ENCODE results near the gene ADAMTS9.

The ADAMTS9 gene

GRCh38 chr3:64560791-64561190 is 127.0 kb downstream of the ADAMTS9 start:
- FAIRE-seq (no peak), DNase-seq (ENCODE audit: insufficient read length, low spot score) (no peak)
- TF ChIP-seq POLR2A (IDR thresholded peaks at IDR 0.05; ENCODE audit: low read depth, low read length) (no peak), SPI1 (IDR thresholded peaks at IDR 0.05; ENCODE audit: low read depth, low read length) (no peak), TAF1 (IDR thresholded peaks at IDR 0.05; ENCODE audit: low read depth, low read length) (no peak), POLR2AphosphoS5 (IDR thresholded peaks at IDR 0.05; ENCODE audit: low read depth, low read length) (no peak), POU2F2 (IDR thresholded peaks at IDR 0.05; ENCODE audit: low read depth, low read length) (no peak), PAX5 (IDR thresholded peaks at IDR 0.05; ENCODE audit: insufficient read depth, low read length, severe bottlenecking) (no peak)

GRCh38 chr3:64559588-64559987 is 128.2 kb downstream of the ADAMTS9 start:
- DNase-seq (ENCODE audit: insufficient read length, low spot score) (no peak), FAIRE-seq (no peak)

DNA sequence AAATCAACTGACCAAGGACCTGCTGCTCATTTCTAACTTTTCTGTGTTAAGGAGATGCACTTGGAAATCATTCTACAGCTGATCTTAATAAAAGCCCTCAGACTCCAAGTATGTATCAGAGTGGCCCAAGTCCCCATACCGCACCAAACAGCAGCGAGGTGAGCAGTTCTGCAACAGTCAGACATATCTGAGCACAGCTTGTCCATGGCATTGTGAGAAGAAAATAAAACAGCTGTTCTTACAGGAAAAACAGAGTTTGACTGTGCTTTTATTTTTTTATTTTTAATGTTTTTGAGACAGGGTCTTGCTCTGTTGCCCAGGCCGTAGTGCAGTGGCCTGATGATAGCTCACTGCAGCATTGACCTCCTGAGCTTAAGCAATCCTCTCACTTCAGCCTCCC is 131.8 kb downstream of the ADAMTS9 start:
- no peak for DNase-seq (ENCODE audit: insufficient read length, low spot score)
- no peak for FAIRE-seq
- TF ChIP-seq POU2F2 (IDR thresholded peaks at IDR 0.05; ENCODE audit: low read depth, low read length) = no peak
- no peak for TF ChIP-seq SPI1 (IDR thresholded peaks at IDR 0.05; ENCODE audit: low read depth, low read length)
- TF ChIP-seq PAX5 (IDR thresholded peaks at IDR 0.05; ENCODE audit: insufficient read depth, low read length, severe bottlenecking) = no peak
- no peak for TF ChIP-seq POLR2AphosphoS5 (IDR thresholded peaks at IDR 0.05; ENCODE audit: low read depth, low read length)
- no peak for TF ChIP-seq POLR2A (IDR thresholded peaks at IDR 0.05; ENCODE audit: low read depth, low read length)
- TF ChIP-seq TAF1 (IDR thresholded peaks at IDR 0.05; ENCODE audit: low read depth, low read length) = no peak

More at GRCh38 chr3:64559588-64559987, 128.2 kb downstream of the ADAMTS9 start:
- no peak for TF ChIP-seq PAX5 (IDR thresholded peaks at IDR 0.05; ENCODE audit: insufficient read depth, low read length, severe bottlenecking)
- TF ChIP-seq POLR2A (IDR thresholded peaks at IDR 0.05; ENCODE audit: low read depth, low read length) = no peak
- TF ChIP-seq POU2F2 (IDR thresholded peaks at IDR 0.05; ENCODE audit: low read depth, low read length) = no peak
- TF ChIP-seq SPI1 (IDR thresholded peaks at IDR 0.05; ENCODE audit: low read depth, low read length) = no peak

GRCh38 chr3:64555351-64555750 is 132.4 kb downstream of the ADAMTS9 start:
- FAIRE-seq = no peak
- no peak for TF ChIP-seq SPI1 (IDR thresholded peaks at IDR 0.05; ENCODE audit: low read depth, low read length)
- no peak for TF ChIP-seq PAX5 (IDR thresholded peaks at IDR 0.05; ENCODE audit: insufficient read depth, low read length, severe bottlenecking)
- no peak for TF ChIP-seq POU2F2 (IDR thresholded peaks at IDR 0.05; ENCODE audit: low read depth, low read length)
- TF ChIP-seq TAF1 (IDR thresholded peaks at IDR 0.05; ENCODE audit: low read depth, low read length) = no peak
- no peak for TF ChIP-seq POLR2AphosphoS5 (IDR thresholded peaks at IDR 0.05; ENCODE audit: low read depth, low read length)

GRCh38 chr3:64554096-64554920 is 133.5 kb downstream of the ADAMTS9 start:
- no peak for TF ChIP-seq POU2F2 (IDR thresholded peaks at IDR 0.05; ENCODE audit: low read depth, low read length)
- TF ChIP-seq POLR2AphosphoS5 (IDR thresholded peaks at IDR 0.05; ENCODE audit: low read depth, low read length) = no peak
- TF ChIP-seq TAF1 (IDR thresholded peaks at IDR 0.05; ENCODE audit: low read depth, low read length) = no peak
- TF ChIP-seq POLR2A (IDR thresholded peaks at IDR 0.05; ENCODE audit: low read depth, low read length) = no peak
- no peak for TF ChIP-seq SPI1 (IDR thresholded peaks at IDR 0.05; ENCODE audit: low read depth, low read length)
- TF ChIP-seq PAX5 (IDR thresholded peaks at IDR 0.05; ENCODE audit: insufficient read depth, low read length, severe bottlenecking) = no peak
- FAIRE-seq = no peak
- no peak for DNase-seq (ENCODE audit: insufficient read length, low spot score)

More at GRCh38 chr3:64555351-64555750, 132.4 kb downstream of the ADAMTS9 start:
- no peak for DNase-seq (ENCODE audit: insufficient read length, low spot score)

- no peak for DNase-seq (ENCODE audit: insufficient read length, low spot score)
- no peak for FAIRE-seq
- no peak for TF ChIP-seq POLR2A (IDR thresholded peaks at IDR 0.05; ENCODE audit: low read depth, low read length)
- TF ChIP-seq POLR2AphosphoS5 (IDR thresholded peaks at IDR 0.05; ENCODE audit: low read depth, low read length) = no peak
- TF ChIP-seq POU2F2 (IDR thresholded peaks at IDR 0.05; ENCODE audit: low read depth, low read length) = no peak
- no peak for TF ChIP-seq TAF1 (IDR thresholded peaks at IDR 0.05; ENCODE audit: low read depth, low read length)
- TF ChIP-seq PAX5 (IDR thresholded peaks at IDR 0.05; ENCODE audit: insufficient read depth, low read length, severe bottlenecking) = no peak
- TF ChIP-seq SPI1 (IDR thresholded peaks at IDR 0.05; ENCODE audit: low read depth, low read length) = no peak
These were observed 134.8 kb downstream of the ADAMTS9 start for GRCh38 chr3:64552966-64553365.

DNA sequence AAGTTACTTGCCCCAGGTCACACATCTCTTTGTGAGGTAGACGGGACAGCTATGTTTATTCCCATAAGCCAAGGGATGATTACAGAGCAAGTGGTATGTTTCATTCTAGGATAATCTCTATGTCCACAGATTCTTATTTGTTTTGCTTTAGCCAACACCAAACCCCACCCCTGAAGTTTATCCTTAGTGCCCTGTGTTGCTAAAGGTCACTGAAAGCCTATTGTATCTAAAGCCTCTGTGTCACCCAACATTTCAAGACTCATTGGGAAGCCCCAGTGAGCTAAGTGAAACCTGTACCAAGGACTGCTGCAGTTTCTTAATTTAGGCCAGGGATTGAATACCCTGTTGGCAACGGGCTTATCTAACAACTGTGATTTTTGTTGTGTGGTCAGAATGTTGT is 135.6 kb downstream of the ADAMTS9 start:
- FAIRE-seq (no peak), DNase-seq (ENCODE audit: insufficient read length, low spot score) (no peak)

GRCh38 chr3:64551697-64552096 is 136.1 kb downstream of the ADAMTS9 start:
- FAIRE-seq = no peak
- no peak for DNase-seq (ENCODE audit: insufficient read length, low spot score)
- TF ChIP-seq POU2F2 (IDR thresholded peaks at IDR 0.05; ENCODE audit: low read depth, low read length) = no peak

More for the DNA sequence above, 135.6 kb downstream of the ADAMTS9 start:
- TF ChIP-seq SPI1 (IDR thresholded peaks at IDR 0.05; ENCODE audit: low read depth, low read length) (no peak), POLR2AphosphoS5 (IDR thresholded peaks at IDR 0.05; ENCODE audit: low read depth, low read length) (no peak), POLR2A (IDR thresholded peaks at IDR 0.05; ENCODE audit: low read depth, low read length) (no peak), POU2F2 (IDR thresholded peaks at IDR 0.05; ENCODE audit: low read depth, low read length) (no peak), TAF1 (IDR thresholded peaks at IDR 0.05; ENCODE audit: low read depth, low read length) (no peak), PAX5 (IDR thresholded peaks at IDR 0.05; ENCODE audit: insufficient read depth, low read length, severe bottlenecking) (no peak)

GRCh38 chr3:64550745-64551144 is 137.1 kb downstream of the ADAMTS9 start:
- FAIRE-seq (no peak), DNase-seq (ENCODE audit: insufficient read length, low spot score) (no peak)
- no peak for TF ChIP-seq PAX5 (IDR thresholded peaks at IDR 0.05; ENCODE audit: insufficient read depth, low read length, severe bottlenecking)
- TF ChIP-seq SPI1 (IDR thresholded peaks at IDR 0.05; ENCODE audit: low read depth, low read length) = no peak
- no peak for TF ChIP-seq POU2F2 (IDR thresholded peaks at IDR 0.05; ENCODE audit: low read depth, low read length)
- no peak for TF ChIP-seq TAF1 (IDR thresholded peaks at IDR 0.05; ENCODE audit: low read depth, low read length)
- TF ChIP-seq POLR2A (IDR thresholded peaks at IDR 0.05; ENCODE audit: low read depth, low read length) = no peak
- TF ChIP-seq POLR2AphosphoS5 (IDR thresholded peaks at IDR 0.05; ENCODE audit: low read depth, low read length) = no peak

DNA sequence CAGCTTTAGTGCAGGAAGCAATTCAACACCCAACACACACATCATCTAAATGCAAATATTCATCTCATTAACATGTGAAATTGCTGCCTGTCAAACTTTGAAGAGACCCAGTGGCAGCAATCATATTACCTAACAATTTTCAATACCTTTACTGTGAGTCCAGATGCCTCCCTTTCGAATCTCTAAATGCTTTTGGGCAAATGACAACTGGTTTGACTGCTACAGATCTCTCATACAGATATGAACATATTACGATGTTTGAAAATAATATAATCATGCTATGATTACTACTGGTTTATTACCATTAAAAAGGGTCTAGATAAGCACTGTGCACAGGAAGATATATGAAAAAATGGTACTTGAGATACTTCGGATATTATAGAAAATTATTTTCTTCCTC is 137.9 kb downstream of the ADAMTS9 start:
- no peak for DNase-seq (ENCODE audit: insufficient read length, low spot score)
- no peak for FAIRE-seq
- TF ChIP-seq SPI1 (IDR thresholded peaks at IDR 0.05; ENCODE audit: low read depth, low read length) = no peak
- TF ChIP-seq POLR2A (IDR thresholded peaks at IDR 0.05; ENCODE audit: low read depth, low read length) = no peak
- no peak for TF ChIP-seq TAF1 (IDR thresholded peaks at IDR 0.05; ENCODE audit: low read depth, low read length)
- TF ChIP-seq POLR2AphosphoS5 (IDR thresholded peaks at IDR 0.05; ENCODE audit: low read depth, low read length) = no peak
- no peak for TF ChIP-seq PAX5 (IDR thresholded peaks at IDR 0.05; ENCODE audit: insufficient read depth, low read length, severe bottlenecking)
- no peak for TF ChIP-seq POU2F2 (IDR thresholded peaks at IDR 0.05; ENCODE audit: low read depth, low read length)
